RCC 7860 (cell line): Measurements from ENCODE around the gene IPO4.
"Not testable (repeated sequence)": the region's sequence is repeated elsewhere in the genome, so short reads cannot be mapped to it uniquely, and the experiment has no call there.

Experiments used
- DNase-seq: peaks from one replicate; pipeline ENCODE4 v3.0.0-alpha.2; 2015; ENCODE audit warnings: low spot score
- FAIRE-seq: peaks from 2 replicates; lab custom pipeline; 2012; peaks lifted over from hg19 to GRCh38; lab: Jason Lieb, UNC

Gene IPO4

GRCh38 chr14:24188251-24189058, at the start of gene IPO4:
Gene IPO4, minus strand, starts transcription at chr14:24188816. Its CDS starts 29 bp downstream, at chr14:24188787.
- DNase-seq (peak; percentile 84), FAIRE-seq (no peak)

- DNase-seq (no peak), FAIRE-seq (no peak)
These were observed 49.5 kb upstream of the IPO4 start for GRCh38 chr14:24238123-24238522.

GRCh38 chr14:24237463-24237955, 48.9 kb upstream of the IPO4 start:
- DNase-seq (no peak), FAIRE-seq (no peak)

DNA sequence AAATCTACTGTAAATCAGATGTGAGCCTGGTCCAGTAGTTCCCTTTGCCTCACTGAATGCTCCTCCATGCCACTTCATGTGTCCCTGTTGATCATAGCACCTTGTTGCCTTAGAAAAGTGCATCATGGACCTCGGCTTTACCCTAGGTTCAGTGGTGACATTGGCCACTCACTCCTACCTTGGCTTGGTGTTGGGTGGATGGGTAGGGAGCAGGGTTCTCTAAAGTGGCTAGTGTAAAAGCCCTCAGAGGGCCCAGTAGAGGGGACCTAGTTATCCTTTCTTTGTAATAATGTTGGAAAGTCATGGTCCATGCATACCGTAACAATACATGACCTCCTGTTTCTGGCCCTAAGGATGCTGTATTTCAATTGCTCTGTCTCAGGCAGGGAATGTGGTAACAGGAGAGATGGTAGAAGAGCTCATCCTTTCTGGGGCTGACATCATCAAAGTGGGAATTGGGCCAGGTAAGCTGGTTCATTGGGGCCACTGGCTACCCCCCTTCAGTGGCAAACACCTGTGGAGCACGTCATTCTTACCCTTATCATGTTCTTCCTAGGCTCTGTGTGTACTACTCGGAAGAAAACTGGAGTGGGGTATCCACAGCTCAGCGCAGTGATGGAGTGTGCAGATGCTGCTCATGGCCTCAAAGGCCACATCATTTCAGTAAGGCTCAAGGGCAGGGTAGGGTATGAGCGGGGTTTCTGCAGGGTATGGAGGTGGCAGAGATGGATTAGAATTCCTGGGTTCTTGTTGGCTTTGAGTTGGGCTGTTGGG, 48.3 kb upstream of the IPO4 start:
- FAIRE-seq (no peak), DNase-seq (no peak)

GRCh38 chr14:24235804-24236688, 47.4 kb upstream of the IPO4 start:
- no peak for FAIRE-seq

DNA sequence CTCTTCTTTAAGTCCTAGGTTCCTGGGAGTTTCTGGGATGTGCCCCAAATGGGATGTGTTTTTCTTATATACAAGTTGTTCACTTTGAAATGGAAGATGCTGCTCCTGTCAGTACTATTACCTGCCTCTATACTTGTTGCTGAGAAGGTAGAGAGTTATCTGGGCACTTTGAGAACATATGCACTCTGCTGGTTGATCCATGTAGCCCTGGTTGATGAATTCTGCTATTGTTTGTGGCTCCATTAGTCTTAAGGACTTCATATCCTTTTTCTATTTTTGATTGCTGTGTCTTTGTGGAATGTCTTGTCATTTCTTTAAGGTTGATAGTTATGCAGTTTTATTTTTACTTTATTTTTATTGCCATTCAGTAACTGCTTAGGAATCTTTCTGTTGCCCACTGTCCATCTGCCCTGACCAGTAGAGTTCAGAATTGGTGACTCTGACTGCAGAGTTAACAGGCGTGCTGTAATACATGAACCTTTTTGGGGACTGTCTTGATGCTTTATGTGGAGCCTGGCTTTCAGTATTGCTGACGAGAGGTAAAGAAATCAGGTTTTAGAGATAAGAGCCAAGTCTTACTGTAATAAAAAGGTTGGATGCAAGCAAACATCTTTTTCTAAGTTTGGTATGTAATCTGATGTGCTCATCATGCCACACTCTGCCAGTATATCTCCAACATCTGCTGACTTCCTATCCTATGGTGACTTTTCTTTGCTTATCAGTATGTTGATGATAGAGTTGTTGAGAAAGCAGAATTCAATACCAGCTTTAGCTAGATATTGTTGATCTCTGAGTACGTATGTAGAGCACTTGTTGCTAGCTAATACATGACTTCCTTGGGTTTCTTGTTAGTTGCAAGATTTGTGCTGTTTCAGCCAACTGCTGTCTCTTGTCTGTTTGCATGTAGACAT, 45.7 kb upstream of the IPO4 start:
- DNase-seq (no peak), FAIRE-seq (no peak)

More at GRCh38 chr14:24235804-24236688, 47.4 kb upstream of the IPO4 start:
- DNase-seq = no peak

GRCh38 chr14:24233538-24233866, 44.9 kb upstream of the IPO4 start:
- FAIRE-seq = no peak
- DNase-seq = no peak

- FAIRE-seq (no peak), DNase-seq (no peak)
These were observed 44.3 kb upstream of the IPO4 start, which contains the start of gene GMPR2 for GRCh38 chr14:24232645-24233537. Gene GMPR2, plus strand, starts transcription at chr14:24232929. Its CDS starts 325 bp downstream, at chr14:24233254.

GRCh38 chr14:24232121-24232644, 43.6 kb upstream of the IPO4 start, which contains the start of gene NEDD8:
Gene NEDD8, minus strand, starts transcription at chr14:24232367. Its CDS starts 100 bp downstream, at chr14:24232267.
- peak; percentile 83 for DNase-seq
- no peak for FAIRE-seq

DNA sequence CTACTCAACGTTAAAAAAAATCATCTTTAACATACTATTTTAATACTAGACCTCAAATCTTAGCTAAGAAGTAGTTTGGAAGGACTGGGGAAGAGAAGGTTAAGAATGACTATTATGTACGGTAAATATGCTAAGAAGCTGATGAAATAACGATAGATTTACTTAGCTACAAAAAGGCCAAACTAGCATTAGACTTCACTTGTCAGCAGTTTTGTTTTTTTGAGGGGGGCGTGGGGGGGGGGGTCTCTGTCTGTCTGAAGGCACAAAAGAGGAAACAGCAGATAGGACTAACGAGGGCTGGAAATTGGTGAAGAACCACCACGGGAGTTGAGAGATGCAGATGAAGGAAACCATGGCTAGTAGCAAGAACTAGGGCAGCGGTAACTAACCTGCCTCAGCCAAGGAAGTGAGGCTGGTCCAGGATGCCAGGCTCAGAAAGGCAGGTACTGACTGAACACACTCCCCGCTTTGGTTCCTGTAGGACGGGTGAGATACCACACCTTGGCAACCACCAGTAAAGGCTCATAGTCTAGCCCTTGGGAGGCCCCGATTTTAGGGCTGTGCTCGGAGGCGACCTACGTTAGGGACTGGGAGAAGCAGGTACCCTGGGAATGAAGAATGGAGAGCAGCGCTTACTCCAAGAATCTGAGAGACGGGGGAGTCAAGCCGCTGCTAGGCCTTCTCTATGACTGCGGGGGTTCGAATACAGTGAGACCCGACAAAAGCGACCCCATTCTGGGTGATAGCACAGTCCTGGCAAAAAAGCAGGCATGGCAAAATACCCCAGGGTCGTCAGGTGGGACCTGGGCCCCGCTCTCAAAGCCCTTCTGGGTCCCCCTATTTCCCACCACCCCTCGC, 42.9 kb upstream of the IPO4 start:
- no peak for DNase-seq
- FAIRE-seq = no peak

DNA sequence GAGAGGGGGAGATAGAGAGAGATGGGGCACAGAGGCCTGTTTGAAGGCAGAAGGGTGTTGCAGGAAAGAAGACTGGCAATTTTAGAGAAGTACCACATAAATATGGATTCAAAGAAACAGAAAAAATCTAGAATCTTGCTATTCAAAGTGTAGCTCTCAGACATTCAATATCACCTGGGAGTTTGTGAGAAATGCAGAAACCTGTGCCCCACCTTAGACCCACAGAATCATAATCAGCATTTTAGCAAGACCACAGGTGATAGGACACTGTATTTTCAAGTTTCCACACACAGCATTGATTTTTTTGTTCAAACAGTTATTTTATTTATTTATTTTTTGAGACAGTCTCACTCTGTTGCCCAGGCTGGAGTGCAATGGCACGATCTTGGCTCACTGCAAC, 40.3 kb upstream of the IPO4 start:
- DNase-seq = no peak
- no peak for FAIRE-seq

GRCh38 chr14:24226473-24226872, 37.9 kb upstream of the IPO4 start:
- FAIRE-seq (no peak), DNase-seq (no peak)

DNA sequence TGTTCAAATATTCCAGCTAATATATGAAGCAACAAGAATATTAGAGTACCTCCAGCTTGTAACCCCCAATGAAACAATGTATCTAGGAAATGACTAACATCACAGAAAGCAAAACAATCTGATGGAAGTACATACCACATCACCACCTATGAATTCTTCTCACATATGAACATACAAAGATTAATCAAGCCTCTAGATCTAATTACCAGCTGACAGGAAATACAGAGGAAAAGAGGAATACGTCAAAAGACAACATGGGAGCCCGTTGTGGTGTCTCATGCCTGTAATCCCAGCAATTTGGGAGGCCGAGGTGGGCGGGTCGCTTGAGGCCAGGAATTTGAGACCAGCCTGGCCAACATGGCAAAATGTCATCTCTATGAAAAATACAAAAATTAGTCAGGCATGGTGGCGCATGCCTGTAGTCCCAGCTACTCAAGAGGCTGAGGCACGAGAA, 36.0 kb upstream of the IPO4 start:
- FAIRE-seq (no peak), DNase-seq (no peak)

GRCh38 chr14:24222987-24223386, 34.4 kb upstream of the IPO4 start:
- not testable (repeated sequence) for DNase-seq, FAIRE-seq

DNA sequence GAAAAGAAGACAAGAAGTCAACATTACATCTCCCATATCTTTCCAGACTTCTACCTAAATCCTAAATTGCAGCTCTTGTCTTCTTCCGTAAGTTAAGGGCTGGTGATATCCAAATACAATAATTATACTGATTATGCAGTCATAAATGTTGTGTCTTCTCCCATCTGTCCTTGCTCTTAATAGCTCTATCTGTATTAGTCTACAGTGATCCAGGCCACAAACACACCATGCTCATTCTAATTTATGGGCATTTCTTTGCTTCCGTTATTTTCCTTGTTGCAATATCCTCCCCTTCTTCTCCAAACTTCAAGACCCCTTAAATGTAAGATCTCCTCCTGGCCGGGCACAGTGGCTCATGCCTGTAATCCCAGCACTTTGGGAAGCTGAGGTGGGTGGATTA, 30.9 kb upstream of the IPO4 start:
- no peak for DNase-seq
- FAIRE-seq = no peak

DNA sequence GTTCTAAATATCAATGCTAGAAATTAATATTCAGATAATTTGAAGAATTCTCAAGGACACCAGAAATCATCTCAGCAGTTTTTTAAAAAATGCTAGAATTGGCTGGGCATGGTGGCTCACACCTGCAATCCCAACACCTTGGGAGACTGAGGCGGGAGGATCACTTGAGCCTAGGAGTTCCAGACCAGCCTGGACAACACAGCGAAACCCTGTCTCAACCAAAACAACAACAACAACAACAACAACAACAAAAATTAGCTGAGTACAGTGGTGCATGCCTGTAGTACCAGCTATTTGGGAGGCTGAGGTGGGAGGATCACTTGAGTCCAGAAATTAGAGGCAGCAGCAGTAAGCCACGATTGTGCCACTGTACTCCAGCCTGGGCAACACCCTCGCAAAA, 30.5 kb upstream of the IPO4 start:
- DNase-seq (no peak), FAIRE-seq (no peak)

DNA sequence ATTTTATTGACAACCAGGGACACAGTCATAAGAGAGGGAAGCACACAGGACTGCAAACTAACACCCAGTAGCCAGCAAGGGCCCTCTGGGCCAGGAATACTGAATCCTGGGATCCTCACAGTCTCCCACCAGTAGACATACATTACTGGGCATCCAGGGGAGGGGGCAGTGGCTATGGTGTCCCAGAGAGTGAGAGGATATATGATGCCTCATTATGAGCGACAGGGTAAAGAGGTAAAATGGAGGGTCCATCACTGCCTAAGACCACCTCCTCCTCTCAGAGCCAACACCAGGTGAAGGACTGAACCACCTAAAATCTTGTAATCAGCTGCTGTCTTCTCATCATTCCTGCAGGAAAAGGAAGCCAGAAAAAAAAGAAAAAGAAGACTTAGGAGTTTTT, 28.3 kb upstream of the IPO4 start:
- not testable (repeated sequence) for FAIRE-seq, DNase-seq

DNA sequence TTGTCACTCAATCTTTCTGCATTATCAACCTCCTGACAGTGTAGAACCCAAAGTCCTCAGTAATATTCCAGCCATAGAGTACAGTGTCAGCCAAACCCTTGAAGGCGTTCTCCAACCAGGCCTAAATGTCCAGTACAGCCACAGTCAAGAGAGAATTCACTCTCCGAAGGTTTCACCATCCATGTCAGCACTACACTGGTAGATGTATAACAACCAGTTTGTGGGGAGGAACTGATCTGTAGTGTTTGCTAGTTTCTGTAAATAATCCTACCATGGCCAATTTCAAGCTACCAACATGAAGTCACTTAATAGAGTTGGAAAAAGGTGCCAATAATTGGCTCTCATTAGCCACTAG, 27.7 kb upstream of the IPO4 start:
- FAIRE-seq = no peak
- DNase-seq = no peak
